ENCODE data around the gene GBF1. TPM values are rescaled to one million over a fixed set of nuclear protein-coding genes. Genes with fewer than 3 reads are reported as not detected.

GBF1 gene
- total RNA-seq, 6 experiments from 2014 or later: 67.2 to 83.6 (median 74.2) TPM

DNA sequence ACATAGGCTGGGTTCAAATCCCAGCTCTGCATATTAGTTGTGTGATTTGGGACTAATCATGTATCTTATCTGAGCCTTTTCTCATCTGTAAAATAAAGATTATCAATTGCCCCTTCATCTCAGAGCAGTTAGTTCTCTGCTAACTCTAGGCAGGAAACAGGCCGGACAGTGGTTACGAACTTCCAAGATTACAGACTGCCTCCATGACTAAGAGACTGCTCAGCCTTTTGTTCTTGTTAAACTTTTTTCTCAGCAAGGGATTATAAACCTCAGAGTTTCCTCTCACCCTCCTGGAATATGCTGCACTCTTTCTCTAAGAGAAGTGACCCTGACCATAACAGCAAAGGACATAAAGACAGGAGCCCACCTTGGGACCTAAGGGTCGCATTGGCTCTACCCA is 97.6 kb downstream of the GBF1 start:
- peaks cover 4% of the 10 kb centered on the region for H3K27me3 Mint-ChIP-seq (ENCODE audit: insufficient read depth)
- H3K9me3 Mint-ChIP-seq: no peaks in the 10 kb centered on the region
- H3K27ac Mint-ChIP-seq: peak overlapping the region; percentile 87
- H3K36me3 Mint-ChIP-seq (ENCODE audit: low read depth): peaks cover 18% of the 10 kb centered on the region
- peak overlapping the region; percentile 54 for H3K4me3 Mint-ChIP-seq
- peaks cover 47% of the 10 kb centered on the region for H3K4me1 Mint-ChIP-seq (ENCODE audit: low read depth)
- TF ChIP-seq, protein P1, sequence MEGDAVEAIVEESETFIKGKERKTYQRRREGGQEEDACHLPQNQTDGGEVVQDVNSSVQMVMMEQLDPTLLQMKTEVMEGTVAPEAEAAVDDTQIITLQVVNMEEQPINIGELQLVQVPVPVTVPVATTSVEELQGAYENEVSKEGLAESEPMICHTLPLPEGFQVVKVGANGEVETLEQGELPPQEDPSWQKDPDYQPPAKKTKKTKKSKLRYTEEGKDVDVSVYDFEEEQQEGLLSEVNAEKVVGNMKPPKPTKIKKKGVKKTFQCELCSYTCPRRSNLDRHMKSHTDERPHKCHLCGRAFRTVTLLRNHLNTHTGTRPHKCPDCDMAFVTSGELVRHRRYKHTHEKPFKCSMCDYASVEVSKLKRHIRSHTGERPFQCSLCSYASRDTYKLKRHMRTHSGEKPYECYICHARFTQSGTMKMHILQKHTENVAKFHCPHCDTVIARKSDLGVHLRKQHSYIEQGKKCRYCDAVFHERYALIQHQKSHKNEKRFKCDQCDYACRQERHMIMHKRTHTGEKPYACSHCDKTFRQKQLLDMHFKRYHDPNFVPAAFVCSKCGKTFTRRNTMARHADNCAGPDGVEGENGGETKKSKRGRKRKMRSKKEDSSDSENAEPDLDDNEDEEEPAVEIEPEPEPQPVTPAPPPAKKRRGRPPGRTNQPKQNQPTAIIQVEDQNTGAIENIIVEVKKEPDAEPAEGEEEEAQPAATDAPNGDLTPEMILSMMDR (IDR thresholded peaks at IDR 0.05): no peak
- DNase-seq: peak; percentile 65

DNA sequence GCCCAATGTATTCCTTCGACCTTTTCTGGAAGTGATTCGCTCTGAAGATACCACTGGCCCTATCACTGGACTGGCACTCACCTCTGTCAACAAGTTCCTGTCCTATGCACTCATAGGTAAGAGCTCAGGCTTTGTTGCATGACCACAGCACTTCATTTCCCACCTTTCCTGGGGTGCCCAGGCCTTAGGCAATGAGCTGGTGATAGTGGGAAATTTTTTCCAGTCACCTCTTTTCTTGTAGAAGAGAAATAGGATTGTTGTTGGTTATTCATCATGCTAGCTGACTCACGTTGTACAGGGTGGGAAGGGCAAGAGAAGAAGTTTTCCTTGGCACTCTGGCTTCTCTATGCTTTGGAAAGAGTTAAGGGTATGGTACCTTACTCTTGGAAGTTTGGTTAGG is 98.7 kb downstream of the GBF1 start:
- H3K4me1 Mint-ChIP-seq (ENCODE audit: low read depth): peaks cover 47% of the 10 kb centered on the region
- H3K36me3 Mint-ChIP-seq (ENCODE audit: low read depth): peaks cover 12% of the 10 kb centered on the region
- H3K4me3 Mint-ChIP-seq: peak overlapping the region; percentile 70
- peak; percentile 63 for DNase-seq
- H3K27me3 Mint-ChIP-seq (ENCODE audit: insufficient read depth): peaks cover 4% of the 10 kb centered on the region
- TF ChIP-seq, protein P1 (IDR thresholded peaks at IDR 0.05): no peak
- no peaks in the 10 kb centered on the region for H3K9me3 Mint-ChIP-seq
- H3K27ac Mint-ChIP-seq: peak overlapping the region; percentile 87

DNA sequence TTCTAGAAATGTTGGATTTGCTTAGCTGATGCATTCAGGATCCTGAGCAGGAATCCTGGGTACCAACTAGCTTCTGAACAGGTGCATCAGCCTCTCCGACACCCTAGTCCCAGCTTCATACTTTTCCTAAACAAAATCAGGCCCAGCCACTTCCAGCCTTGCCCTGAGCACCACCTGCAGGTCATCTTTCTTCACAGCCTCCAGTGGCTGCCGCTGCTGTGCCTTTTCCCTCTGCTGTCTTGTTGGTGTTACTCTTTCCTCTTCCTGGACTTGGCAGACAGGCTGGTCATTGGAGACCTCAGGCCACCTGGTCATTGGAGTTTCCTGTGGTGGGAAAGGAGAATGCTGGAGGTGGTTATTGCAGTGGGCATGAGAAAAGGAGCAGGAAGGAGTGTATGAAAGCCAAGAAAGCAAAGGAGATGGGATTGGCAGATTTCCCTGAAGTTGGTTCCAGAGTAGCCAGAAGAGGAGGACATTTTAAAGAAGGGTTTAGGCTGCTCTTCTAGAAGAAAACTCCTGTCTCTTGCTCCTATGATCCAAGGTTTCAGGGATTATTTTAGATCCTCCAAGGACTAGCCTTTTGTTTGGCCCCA is 102.0 kb downstream of the GBF1 start:
- no peak overlapping the region for H3K4me3 Mint-ChIP-seq
- H3K36me3 Mint-ChIP-seq (ENCODE audit: low read depth): peaks cover 20% of the 10 kb centered on the region
- peaks cover 4% of the 10 kb centered on the region for H3K27me3 Mint-ChIP-seq (ENCODE audit: insufficient read depth)
- TF ChIP-seq, protein P1 (IDR thresholded peaks at IDR 0.05): peak; percentile 75
- DNase-seq: peak; percentile 42
- peak overlapping the region; percentile 23; the same call in 1 of the 2 replicates for H3K27ac Mint-ChIP-seq
- H3K4me1 Mint-ChIP-seq (ENCODE audit: low read depth): peaks cover 27% of the 10 kb centered on the region
- H3K9me3 Mint-ChIP-seq: no peaks in the 10 kb centered on the region

DNA sequence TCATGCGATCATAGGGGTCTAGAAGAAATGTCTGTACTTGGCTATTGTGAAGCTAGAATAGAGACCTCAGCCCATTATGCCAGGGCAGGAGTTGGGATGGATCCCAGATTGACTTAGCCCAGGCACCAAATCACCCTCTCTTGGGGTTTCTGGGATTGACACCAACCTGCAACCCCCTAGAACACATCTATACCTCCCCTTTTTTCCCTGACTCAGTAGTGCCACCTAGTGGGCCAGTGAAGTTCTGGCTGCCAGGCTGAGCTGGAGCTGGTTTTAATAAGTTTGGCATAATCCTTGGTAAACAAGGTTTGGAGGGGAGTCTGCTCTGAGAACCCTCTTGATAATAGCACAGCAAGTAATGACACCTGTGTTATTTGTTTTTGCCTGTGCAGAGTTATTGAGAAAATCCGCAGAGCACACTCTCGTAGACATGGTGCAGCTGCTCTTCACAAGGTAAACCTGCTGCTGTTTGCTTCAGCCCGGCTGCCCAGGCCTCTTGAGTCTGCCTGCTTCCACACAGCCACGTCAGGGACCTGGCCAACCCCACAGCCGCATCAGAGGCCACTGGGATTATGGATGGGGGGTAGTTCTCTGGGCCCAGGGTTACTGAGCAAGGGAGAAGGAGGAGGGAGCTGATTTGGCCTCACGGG is 106.9 kb downstream of the GBF1 start:
- H3K4me1 Mint-ChIP-seq (ENCODE audit: low read depth): no peaks in the 10 kb centered on the region
- DNase-seq: peak; percentile 44
- H3K4me3 Mint-ChIP-seq: no peak overlapping the region
- no peak overlapping the region for H3K27ac Mint-ChIP-seq
- no peaks in the 10 kb centered on the region for H3K9me3 Mint-ChIP-seq
- no peaks in the 10 kb centered on the region; the same call in 1 of the 2 replicates for H3K27me3 Mint-ChIP-seq (ENCODE audit: insufficient read depth)
- TF ChIP-seq, protein P1 (IDR thresholded peaks at IDR 0.05): peak; percentile 96
- peaks cover 13% of the 10 kb centered on the region for H3K36me3 Mint-ChIP-seq (ENCODE audit: low read depth)

DNA sequence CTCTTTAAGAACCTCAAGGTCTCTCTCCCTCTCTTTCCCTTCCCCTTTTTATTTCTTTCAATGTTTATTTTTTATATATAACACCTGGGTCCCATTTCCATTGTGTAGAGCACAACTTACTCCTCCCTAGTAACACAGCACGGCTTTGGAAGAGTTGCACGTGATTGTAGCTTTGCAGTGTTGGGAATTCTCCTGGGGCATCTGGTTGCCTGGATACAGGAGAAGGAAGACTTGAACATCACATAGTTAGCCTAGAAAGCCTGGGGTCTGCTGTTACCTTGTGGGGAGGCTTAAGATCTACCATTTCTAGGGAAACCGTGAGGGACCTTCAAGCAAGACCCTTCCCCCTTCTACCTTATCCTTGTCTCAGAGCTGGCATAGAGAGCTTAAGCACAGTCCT is 109.1 kb downstream of the GBF1 start:
- TF ChIP-seq, protein P1 (IDR thresholded peaks at IDR 0.05): no peak
- Mint-ChIP-seq H3K4me1 (ENCODE audit: low read depth) (peaks cover 20% of the 10 kb centered on the region), H3K36me3 (ENCODE audit: low read depth) (peaks cover 32% of the 10 kb centered on the region), H3K4me3 (no peak overlapping the region), H3K27me3 (ENCODE audit: insufficient read depth) (no peaks in the 10 kb centered on the region; the same call in 1 of the 2 replicates), H3K27ac (no peak overlapping the region), H3K9me3 (no peaks in the 10 kb centered on the region)
- no peak for DNase-seq

Data from HFFc6 (cell line).